HUDEP-2 (cell line): ENCODE results near the gene CRYBB3.
"Not testable (repeated sequence)": the region's sequence is repeated elsewhere in the genome, so short reads cannot be mapped to it uniquely, and the experiment has no call there.

ENCODE experiments used
- DNase-seq, 76 experiments: peaks; one replicate each; lab custom pipeline; 2025; ENCODE audit not compliant: unreplicated experiment in 76 of 76; lab: John Stamatoyannopoulos, UW

The CRYBB3 gene

GRCh38 chr22:25202290-25202921 lies 2.7 kb downstream of the CRYBB3 start:
- peak in 51 of 76 experiments; percentile 3 to 72 (median 29) for DNase-seq

GRCh38 chr22:25203082-25203481 lies 3.4 kb downstream of the CRYBB3 start:
- no peak for DNase-seq

- DNase-seq: not testable (repeated sequence)
These were observed 4.9 kb downstream of the CRYBB3 start for GRCh38 chr22:25204547-25204946.

- DNase-seq: no peak
These were observed 6.2 kb downstream of the CRYBB3 start for GRCh38 chr22:25205847-25206246.

GRCh38 chr22:25206998-25207397 lies 7.3 kb downstream of the CRYBB3 start:
- no peak for DNase-seq

- no peak for DNase-seq
These were observed 8.0 kb downstream of the CRYBB3 start for GRCh38 chr22:25207553-25208157.

GRCh38 chr22:25208328-25208727 lies 8.7 kb downstream of the CRYBB3 start:
- DNase-seq: no peak

GRCh38 chr22:25208743-25209505 lies 9.3 kb downstream of the CRYBB3 start:
- DNase-seq: no peak

GRCh38 chr22:25210793-25211192 lies 11.1 kb downstream of the CRYBB3 start:
- no peak for DNase-seq

- DNase-seq: no peak
These were observed 12.7 kb downstream of the CRYBB3 start for GRCh38 chr22:25212337-25212736.

GRCh38 chr22:25213221-25213620 lies 13.6 kb downstream of the CRYBB3 start:
- DNase-seq: no peak

GRCh38 chr22:25216230-25216629 lies 16.6 kb downstream of the CRYBB3 start:
- no peak for DNase-seq

GRCh38 chr22:25219211-25219689 lies 19.6 kb downstream of the CRYBB3 start, which contains the start of gene CRYBB2:
Gene CRYBB2, plus strand, starts transcription at chr22:25219639. Its CDS starts 1,791 bp downstream, at chr22:25221430.
- DNase-seq: no peak

GRCh38 chr22:25219948-25220442 lies 20.3 kb downstream of the CRYBB3 start:
- DNase-seq: no peak

GRCh38 chr22:25221790-25222189 lies 22.1 kb downstream of the CRYBB3 start:
- DNase-seq: no peak

- DNase-seq: no peak
These were observed 23.7 kb downstream of the CRYBB3 start for GRCh38 chr22:25223269-25223850.

- no peak for DNase-seq
These were observed 29.2 kb downstream of the CRYBB3 start for GRCh38 chr22:25228822-25229221.

- DNase-seq: not testable (repeated sequence)
These were observed 31.1 kb downstream of the CRYBB3 start for GRCh38 chr22:25230760-25231159.

GRCh38 chr22:25232301-25232700 lies 32.6 kb downstream of the CRYBB3 start:
- no peak for DNase-seq

GRCh38 chr22:25233706-25234105 lies 34.0 kb downstream of the CRYBB3 start:
- DNase-seq: not testable (repeated sequence)
